Limb (tissue), 2 donors: ENCODE data around the gene VPS11.
"Not testable (repeated sequence)": the region's sequence is repeated elsewhere in the genome, so short reads cannot be mapped to it uniquely, and the experiment has no call there.

ENCODE experiments used
- DNase-seq, 2 donors: peaks; one replicate each; pipeline ENCODE4 v3.0.0-alpha.2; 2016; ENCODE audit errors: extremely low spot score in 2 of 2

VPS11 gene

DNA sequence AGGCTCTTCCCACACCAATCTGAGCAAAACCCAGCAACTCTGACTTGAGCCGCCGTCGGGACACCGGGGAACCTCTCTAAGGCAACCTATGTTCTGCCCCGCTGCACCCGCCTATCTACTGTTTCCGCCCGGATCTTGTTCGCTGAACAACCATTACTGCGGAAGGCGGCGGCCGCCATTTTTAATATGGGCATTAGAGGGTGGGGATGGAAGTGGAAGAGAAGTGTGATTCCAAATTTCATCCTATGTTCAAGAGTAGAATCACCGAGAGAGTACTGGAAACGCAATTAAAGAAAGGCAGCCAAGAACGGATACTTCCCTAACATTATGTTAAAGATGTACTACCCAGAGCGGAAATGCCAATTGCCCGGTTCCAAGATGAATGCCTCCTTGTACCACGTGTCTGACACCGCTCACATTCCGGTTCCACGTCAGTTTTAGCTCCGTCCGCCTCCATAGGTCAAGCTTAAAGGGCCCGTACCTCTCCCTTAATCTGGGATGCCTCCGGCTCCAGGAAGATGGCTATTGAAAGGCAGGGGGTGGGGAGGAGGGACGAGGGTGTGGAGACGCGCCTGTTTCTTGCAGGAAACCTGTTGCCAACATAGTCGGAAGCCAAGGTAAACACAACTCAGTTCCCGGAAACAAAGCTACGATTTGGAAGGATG, 34.3 kb downstream of the VPS11 start, which contains the start of gene DPAGT1:
Gene DPAGT1, minus strand, starts transcription at position 95 of the 665 bp plus-strand sequence. CDS start 198 bp downstream, outside the sequence.
- DNase-seq: peak; percentile 91 to 97

DNA sequence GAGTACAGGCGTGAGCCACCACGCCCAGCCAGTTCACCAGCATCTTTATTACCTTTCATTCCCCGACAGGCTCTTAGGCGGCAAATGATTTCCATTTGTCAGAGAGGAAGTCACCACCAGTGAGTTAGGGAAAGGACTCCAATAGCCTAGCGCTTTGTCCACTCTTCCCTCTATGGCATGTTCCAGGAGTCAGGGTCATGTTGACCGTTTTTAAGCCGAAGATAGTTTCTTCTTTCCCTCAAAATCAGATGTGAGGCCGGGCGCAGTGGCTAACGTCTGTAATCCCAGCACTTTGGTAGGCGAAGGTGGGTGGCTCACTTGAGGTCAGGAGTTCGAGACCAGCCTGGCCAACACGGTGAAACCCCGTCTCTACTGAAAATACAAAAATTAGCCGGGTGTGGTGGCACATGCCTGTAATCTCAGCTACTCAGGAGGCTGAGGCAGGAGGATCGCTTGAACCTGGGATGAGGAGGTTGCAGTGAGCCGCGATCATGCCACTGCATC, 35.6 kb downstream of the VPS11 start:
- DNase-seq: not testable (repeated sequence)

- DNase-seq: no peak
These were observed 36.2 kb downstream of the VPS11 start for GRCh38 chr11:119103793-119104192.

DNA sequence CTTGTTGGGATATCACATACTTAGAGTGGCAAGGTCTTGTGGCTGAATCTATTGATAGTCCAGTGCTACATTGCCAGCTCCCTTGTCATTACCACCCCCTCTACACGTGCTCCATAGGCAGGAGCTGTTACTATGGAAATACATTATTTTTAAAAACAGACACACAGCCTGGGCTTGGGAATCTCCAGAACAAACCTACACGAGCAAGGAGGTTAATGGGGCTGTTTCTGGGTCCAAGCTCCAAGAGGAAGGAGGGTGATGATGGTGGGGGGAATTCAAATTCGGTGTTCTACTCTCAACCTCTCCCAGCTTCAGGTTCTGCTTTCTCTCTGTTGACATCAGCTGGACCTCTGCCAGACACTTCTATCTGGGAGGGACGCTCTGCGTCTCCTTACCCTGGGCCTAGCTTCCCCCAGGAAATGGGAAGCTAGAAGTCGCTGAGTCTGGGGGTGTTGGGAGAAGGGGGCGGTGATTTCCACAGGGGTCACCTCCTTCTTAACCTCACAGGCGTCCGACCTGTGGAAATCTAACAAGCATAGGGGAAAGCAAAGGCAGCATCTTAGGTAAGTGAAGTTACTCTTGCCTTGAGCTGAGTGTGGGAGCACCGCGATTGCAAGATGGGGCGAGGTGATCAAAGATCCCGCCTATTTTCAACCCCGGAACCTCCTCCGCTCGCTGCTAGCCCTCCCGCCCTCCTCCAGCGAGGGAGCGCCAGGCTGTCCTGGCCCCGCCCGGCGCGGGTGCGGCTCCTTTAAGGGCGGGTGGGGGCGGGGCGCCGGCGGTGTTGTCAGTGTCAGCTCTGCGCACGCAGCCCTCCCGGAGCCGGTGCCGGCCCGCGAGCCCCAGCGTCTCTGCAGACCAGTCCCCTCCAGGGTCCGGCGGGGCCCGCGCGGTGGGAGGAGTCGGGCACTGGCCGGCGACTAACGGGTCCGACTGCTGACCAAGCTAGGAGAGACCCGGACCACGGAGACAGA, 39.2 kb downstream of the VPS11 start, which contains the start of gene C2CD2L:
Gene C2CD2L, plus strand, starts transcription at position 781 of the 974 bp plus-strand sequence. CDS start 398 bp downstream, outside the sequence.
- peak; percentile 87 to 91 for DNase-seq

DNA sequence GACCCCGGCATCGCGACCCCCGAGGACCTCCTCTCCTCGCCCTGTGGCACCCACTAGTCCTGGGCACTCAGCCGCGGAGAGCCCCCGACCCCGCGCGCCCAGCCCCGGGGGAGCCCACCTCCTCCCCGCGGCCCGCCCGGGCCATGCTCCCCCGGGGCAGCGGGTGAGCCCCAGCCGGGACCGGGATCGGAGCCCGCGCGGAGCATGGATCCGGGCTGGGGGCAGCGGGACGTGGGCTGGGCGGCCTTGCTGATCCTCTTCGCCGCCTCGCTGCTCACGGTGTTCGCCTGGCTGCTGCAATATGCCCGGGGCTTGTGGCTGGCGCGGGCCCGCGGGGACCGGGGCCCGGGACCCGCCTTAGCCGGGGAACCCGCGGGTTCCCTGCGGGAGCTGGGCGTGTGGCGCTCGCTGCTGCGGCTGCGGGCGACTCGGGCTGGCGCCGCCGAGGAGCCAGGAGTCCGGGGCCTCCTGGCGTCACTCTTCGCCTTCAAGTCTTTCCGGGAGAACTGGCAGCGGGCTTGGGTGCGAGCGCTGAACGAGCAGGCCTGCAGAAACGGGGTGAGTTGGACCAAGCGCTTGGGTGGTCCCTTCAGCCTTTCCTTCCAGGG, 40.0 kb downstream of the VPS11 start:
- DNase-seq: no peak

GRCh38 chr11:119108146-119108856, 40.7 kb downstream of the VPS11 start:
- DNase-seq: no peak

- no peak for DNase-seq
These were observed 41.2 kb downstream of the VPS11 start for GRCh38 chr11:119108857-119109221.

DNA sequence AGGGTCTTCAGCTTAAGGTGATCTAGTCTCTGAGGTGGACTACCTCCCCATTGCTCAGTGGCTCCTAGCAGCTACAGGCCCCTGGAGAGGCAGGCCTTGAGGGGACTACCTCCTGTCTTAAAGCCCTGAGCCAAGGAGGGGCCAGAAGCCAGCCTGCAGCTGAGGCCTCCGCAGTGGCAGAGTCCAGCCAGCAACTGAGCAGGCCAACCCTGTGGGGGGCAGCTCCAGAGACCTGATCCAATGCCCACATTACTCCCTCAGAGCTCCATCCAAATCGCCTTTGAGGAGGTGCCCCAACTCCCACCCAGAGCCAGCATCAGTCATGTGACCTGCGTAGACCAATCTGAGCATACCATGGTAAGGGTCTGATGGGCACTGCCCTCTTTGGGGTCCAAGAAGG, 42.2 kb downstream of the VPS11 start:
- no peak for DNase-seq

GRCh38 chr11:119110439-119110838, 42.8 kb downstream of the VPS11 start:
- no peak for DNase-seq

- no peak for DNase-seq
These were observed 43.8 kb downstream of the VPS11 start for GRCh38 chr11:119111361-119111925.

- DNase-seq: no peak
These were observed 44.8 kb downstream of the VPS11 start for GRCh38 chr11:119112314-119113020.

DNA sequence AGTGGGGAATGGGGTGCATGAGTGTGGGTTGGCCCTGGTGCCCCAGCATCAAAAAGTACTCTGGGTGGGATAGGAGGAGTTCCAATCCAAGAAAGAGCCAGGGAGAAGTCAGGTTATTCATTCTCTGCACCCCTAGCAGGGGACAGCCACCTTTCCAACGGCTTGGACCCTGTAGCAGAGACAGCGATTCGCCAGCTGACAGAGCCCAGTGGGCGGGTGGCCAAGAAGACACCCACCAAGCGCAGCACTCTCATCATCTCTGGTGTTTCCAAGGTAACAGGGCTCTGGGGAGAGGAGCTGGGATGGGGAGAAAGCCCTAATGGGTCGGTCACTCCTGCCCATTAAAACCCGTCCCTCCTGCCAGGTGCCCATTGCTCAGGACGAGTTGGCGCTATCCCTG, 46.1 kb downstream of the VPS11 start:
- DNase-seq: no peak

DNA sequence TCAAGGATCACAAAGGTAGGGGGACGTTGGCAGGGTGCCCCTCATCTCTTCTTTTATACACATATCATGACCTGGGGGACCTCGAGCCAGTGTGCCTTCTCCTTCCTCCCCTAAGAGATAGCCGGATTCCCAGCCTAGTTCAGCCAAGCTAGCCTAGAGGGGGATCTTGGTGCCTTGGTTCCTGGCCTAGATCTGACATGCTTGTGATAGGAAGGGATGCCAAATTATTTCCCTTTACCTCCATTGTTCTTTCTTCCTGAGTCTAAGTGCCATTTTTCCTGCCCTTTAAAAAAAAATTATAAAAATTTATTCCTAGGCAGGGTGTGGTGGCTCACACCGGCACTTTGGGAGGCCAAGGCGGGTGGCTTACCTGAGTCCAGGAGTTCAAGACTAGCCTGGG, 46.7 kb downstream of the VPS11 start:
- no peak for DNase-seq

GRCh38 chr11:119115484-119116234, 48.0 kb downstream of the VPS11 start:
- no peak for DNase-seq

GRCh38 chr11:119116235-119116594, 48.6 kb downstream of the VPS11 start:
- no peak for DNase-seq

- no peak for DNase-seq
These were observed 49.0 kb downstream of the VPS11 start for GRCh38 chr11:119116601-119117000.

- no peak for DNase-seq
These were observed 49.5 kb downstream of the VPS11 start for GRCh38 chr11:119117004-119117706.

DNA sequence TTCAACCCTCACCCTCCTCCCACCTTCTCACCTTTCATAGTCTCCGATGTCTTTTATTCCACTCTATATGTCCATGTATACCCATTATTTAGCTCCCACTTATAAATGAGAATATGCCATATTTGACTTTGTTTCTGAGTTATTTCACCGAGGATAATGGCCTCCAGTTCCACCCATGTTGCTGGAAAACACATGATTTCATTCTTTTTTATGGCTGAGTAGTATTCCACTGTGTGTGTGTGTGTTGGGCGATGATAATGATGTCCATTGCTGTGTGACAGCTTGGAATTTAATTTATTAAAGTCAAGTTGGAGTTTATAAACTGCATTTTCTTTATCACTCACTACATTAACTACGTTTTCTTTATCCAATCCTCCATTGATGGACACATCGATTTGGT, 50.6 kb downstream of the VPS11 start:
- DNase-seq: no peak

DNA sequence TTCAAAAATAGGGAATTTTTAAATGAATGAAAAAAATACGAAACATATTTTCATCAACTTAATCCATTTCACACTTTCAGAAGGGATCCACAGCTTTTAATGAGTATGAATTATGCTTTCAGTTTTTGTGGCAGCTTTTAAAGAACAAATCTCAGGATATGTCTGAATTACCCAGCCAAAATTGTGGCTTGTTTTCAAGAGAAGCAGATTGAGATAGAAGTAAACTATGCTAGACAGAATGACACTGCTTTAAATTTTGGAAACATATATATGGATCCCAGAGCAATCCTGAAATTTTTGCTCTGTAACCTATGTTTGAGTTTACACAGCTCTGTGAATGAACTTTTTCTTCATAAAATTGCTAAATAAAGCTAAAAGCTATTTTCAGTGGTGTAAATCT, 51.3 kb downstream of the VPS11 start:
- DNase-seq: no peak
